Hematopoietic multipotent progenitor cell treated with erythropoietin and hydrocortisone succinate and interleukin-3 and kit ligand, for 17 days (in vitro differentiated cells): Measurements from ENCODE around the gene PCDHA10.

Experiments used
- DNase-seq: peaks from one replicate; pipeline ENCODE4 v3.0.0-alpha.2; 2015; ENCODE audit warnings: low spot score

PCDHA10 gene

GRCh38 chr5:140882591-140882899, 26.8 kb downstream of the PCDHA10 start:
- no peak for DNase-seq

GRCh38 chr5:140883373-140883772, 27.7 kb downstream of the PCDHA10 start:
- DNase-seq: no peak

- DNase-seq: no peak
These were observed 28.4 kb downstream of the PCDHA10 start for GRCh38 chr5:140883927-140884697.

DNA sequence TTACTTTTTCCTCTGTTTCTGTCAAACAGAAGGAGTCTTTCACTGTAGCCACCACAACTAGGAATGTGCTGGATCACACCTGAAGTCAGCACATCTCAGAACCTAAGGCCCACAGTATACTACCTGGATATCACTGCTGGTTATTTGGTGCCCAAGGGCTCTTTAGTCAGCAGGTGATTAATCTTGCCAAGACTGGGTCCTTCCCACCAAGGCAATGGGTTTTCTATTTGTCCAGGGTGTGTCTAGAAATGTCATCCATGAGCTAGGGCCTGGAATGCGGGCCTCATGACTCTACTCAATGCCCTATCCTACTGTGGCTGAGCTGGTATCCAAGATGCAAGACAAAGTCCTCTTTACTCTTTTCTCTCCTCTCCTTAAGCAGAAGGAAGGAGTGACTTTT, 60.6 kb downstream of the PCDHA10 start:
- no peak for DNase-seq
